GM19023 (cell line): ENCODE results near the gene ARHGAP24.
A peak's percentile ranks its signal among the peaks of the same experiment; 100 is the strongest.
"Not testable (repeated sequence)": the region's sequence is repeated elsewhere in the genome, so short reads cannot be mapped to it uniquely, and the experiment has no call there.

Experiments used
- ATAC-seq: cut with Tn5 transposase; IDR thresholded peaks from one replicate; pipeline ENCODE4 v1.9.1; 2021; ENCODE audit warnings: mild to moderate bottlenecking, moderate library complexity; ENCODE audit not compliant: unreplicated experiment

ARHGAP24 gene

GRCh38 chr4:85939595-85939994, 464.6 kb downstream of the ARHGAP24 start:
- ATAC-seq = no peak

- ATAC-seq = no peak
Observed at GRCh38 chr4:85940151-85940550, 465.2 kb downstream of the ARHGAP24 start.

GRCh38 chr4:85942107-85942506, 467.2 kb downstream of the ARHGAP24 start:
- no peak for ATAC-seq

- no peak for ATAC-seq
Observed at GRCh38 chr4:85946821-85947220, 471.9 kb downstream of the ARHGAP24 start.

GRCh38 chr4:85951099-85951498, 476.1 kb downstream of the ARHGAP24 start:
- no peak for ATAC-seq

- no peak for ATAC-seq
Observed at GRCh38 chr4:85952528-85952927, 477.6 kb downstream of the ARHGAP24 start.

GRCh38 chr4:85952972-85953650, 478.2 kb downstream of the ARHGAP24 start:
- no peak for ATAC-seq

- no peak for ATAC-seq
Observed at GRCh38 chr4:85953651-85954018, 478.7 kb downstream of the ARHGAP24 start.

GRCh38 chr4:85955620-85956292, 480.8 kb downstream of the ARHGAP24 start:
- ATAC-seq = no peak

- ATAC-seq = no peak
Observed at GRCh38 chr4:85956293-85956945, 481.5 kb downstream of the ARHGAP24 start.

GRCh38 chr4:85961887-85962286, 486.9 kb downstream of the ARHGAP24 start:
- ATAC-seq = no peak

GRCh38 chr4:85963231-85963630, 488.3 kb downstream of the ARHGAP24 start:
- ATAC-seq = no peak

GRCh38 chr4:85964298-85964697, 489.3 kb downstream of the ARHGAP24 start:
- ATAC-seq = no peak

- not testable (repeated sequence) for ATAC-seq
Observed at GRCh38 chr4:85965017-85965416, 490.1 kb downstream of the ARHGAP24 start.

GRCh38 chr4:85965529-85965928, 490.6 kb downstream of the ARHGAP24 start:
- no peak for ATAC-seq

- no peak for ATAC-seq
Observed at GRCh38 chr4:85966373-85966772, 491.4 kb downstream of the ARHGAP24 start.

- no peak for ATAC-seq
Observed at GRCh38 chr4:85967872-85968271, 492.9 kb downstream of the ARHGAP24 start.

GRCh38 chr4:85968945-85969819, 494.2 kb downstream of the ARHGAP24 start:
- ATAC-seq = no peak

GRCh38 chr4:85970535-85970934, 495.6 kb downstream of the ARHGAP24 start:
- ATAC-seq = no peak

- peak; percentile 86 for ATAC-seq
Observed at GRCh38 chr4:85979276-85979675, 504.3 kb downstream of the ARHGAP24 start.

- no peak for ATAC-seq
Observed at GRCh38 chr4:85986266-85986665, 511.3 kb downstream of the ARHGAP24 start.
